Skin of body (tissue), 2 donors: Measurements from ENCODE around the gene CPAMD8. TPM values are rescaled to one million over a fixed set of nuclear protein-coding genes. Genes with fewer than 3 reads are reported as not detected.
"Not testable (repeated sequence)": the region's sequence is repeated elsewhere in the genome, so short reads cannot be mapped to it uniquely, and the experiment has no call there.

Experiments used
- DNase-seq: peaks from one replicate; lab custom pipeline; 2025; lab: John Stamatoyannopoulos, UW
- total RNA-seq: library from RNA; depleted of rRNA; stranded (reverse); fragments of >200 nt; gene quantifications from one replicate; pipeline ENCODE4 v1.2.3, GENCODE V29; 2014

CPAMD8 gene
- total RNA-seq, 1 donor from 2014 or later = 4.0 TPM

DNA sequence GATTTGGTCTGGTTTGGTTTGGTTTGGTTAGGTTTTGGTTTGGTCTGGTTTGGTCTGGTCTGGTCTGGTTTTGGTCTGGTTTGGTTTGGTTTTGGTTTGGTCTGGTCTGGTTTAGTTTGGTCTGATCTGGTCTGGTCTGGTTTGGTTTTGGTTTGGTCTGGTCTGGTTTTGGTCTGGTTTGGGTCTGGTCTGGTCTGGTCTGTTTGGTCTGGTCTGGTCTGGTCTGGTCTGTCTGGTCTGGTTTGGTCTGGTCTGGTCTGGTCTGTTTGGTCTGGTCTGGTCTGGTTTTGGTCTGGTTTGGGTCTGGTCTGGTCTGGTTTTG lies 151.7 kb downstream of the CPAMD8 start:
- not testable (repeated sequence) for DNase-seq

DNA sequence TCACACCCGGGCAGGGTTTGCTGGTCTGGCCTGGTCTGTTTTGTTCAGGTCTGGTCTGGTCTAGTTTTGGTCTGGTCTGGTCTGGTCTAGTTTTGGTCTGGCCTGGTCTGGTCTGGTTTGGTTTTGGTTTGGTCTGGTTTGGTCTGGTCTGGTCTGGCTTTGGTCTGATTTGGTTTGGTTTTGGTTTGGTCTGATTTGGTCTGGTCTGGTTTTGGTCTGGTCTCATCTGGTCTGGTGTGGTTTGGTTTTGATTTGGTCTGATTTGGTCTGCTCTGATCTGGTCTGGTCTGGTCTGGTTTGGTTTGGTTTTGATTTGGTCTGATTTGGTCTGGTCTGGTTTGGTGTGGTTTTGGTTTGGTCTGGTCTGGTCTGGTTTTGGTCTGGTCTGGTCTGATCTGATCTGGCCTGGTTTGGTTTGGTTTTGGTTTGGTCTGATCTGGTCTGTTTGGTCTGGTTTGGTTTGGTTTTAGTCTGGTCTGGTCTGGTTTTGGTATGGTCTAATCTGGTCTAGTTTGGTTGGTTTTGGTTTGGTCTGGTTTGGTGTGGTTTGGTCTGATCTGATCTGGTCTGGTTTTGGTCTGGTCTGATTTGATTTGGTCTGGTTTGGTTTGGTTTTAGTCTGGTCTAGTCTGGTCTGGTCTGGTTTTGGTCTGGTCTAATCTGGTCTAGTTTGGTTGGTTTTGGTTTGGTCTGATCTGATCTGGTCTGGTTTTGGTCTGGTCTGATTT lies 152.2 kb downstream of the CPAMD8 start:
- no peak for DNase-seq

DNA sequence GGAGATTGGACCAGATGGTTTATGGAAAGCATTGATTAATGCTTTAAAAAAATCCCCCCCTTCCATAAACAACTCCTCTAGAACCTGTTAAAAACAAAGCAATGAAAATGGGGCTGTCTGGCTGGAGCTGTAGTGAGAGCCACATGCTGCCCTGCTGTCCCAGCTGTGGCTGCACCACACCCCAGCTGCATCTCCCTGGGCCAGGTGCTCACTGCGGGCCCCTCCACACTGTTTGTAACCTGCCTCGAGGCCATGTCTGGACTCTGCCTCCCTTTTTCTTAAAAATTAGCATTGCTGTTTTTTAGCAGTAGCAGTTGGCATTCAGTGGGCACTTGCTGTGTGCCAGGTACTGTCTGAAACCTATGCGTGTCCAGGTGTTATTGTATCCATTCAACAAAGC lies 153.0 kb downstream of the CPAMD8 start:
- no peak for DNase-seq

DNA sequence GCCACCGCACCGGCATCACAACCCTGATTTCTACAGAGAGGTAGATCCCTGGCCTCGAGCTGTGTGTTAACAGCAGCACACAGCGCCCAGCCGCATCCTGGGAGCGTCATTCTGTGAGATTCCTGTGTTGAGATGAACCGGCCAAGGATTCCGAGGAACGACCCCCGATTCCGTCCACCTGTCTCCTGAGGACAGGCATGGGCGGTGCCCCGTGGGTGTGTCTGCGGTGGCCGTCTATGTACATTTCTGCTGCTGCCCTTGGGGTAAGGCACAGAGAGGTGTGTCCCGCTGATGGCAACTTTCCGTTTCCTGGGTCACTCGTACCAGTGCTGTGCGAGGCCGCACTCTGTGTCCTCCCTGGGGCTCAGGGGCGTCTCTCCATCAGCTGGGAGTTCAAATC lies 153.9 kb downstream of the CPAMD8 start:
- DNase-seq = no peak

DNA sequence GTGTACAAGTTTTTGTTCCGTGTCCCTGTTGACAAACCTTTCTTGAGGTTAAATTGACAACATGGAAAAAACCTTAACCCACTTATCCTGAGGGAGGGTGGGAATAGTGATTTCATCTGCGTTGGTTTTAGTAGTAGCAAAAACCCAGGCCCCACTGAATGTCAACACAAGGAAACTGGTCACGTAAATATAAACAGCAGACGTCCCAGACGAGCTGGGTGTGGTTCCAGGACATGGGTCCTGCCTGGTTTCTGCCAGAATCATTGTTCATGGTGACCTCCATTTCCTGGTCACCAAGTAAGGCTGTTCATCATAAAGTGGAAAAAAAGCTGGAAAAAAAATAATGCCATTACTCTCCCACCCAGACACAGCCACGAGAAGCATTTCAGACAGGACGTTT lies 154.7 kb downstream of the CPAMD8 start:
- DNase-seq = no peak

DNA sequence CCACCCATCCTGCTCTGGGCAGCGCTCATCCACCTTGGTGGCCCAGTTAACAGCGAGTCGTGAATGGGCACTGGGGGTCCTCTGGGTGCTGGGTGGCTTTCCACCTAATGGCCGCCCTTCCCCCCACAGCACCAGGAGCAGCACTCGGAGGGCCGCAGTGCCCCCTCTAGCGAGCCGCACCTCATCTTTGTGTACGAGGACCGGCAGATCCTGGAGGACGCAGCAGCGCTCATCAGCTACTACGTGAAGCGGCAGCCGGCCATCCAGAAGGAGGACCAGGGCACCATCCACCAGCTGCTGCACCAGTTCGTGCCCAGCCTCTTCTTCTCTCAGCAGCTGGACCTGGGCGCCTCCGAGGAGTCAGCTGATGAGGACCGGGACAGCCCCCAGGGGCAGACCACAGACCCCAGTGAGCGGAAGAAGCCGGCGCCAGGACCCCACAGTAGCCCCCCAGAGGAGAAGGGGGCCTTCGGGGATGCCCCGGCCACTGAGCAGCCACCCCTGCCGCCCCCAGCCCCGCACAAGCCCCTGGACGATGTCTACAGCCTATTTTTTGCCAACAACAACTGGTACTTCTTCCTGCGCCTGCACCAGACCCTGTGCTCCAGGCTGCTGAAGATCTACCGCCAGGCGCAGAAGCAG lies 157.2 kb downstream of the CPAMD8 start:
- DNase-seq = no peak

DNA sequence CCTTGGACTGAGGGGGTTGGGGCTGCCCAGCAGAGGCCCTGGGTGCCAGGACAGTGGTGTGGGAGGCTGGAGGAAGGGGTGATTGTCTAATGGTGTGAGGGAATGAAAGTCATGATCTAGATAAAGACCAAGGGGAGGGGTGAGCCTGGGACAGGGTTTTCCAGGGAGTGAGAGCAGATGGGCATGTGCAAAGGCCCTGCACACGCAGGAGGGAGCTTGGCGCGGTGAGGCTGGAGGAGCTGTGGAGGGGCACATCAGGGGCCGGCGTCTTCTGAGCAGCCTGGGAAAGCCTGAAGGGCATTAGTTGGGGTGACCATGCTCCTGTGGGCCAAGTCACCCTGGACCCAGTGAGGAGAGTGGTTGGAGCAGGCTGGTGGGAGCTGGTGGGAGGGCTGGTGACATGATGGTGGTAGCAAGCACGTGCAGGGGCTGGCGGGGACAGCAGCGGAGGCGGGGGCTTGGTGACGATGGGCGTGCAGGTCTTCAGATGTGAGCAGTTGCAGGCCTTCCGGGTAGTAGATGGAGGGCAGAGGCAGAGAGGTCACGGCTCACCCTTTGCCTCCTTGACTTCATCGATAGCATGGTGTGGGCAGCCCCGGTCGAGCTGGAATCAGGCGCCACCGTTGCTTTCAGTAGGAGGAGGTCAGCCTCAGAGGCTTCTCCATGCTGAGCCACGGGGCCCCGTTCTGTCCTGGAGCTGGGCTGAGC lies 158.0 kb downstream of the CPAMD8 start:
- no peak for DNase-seq

DNA sequence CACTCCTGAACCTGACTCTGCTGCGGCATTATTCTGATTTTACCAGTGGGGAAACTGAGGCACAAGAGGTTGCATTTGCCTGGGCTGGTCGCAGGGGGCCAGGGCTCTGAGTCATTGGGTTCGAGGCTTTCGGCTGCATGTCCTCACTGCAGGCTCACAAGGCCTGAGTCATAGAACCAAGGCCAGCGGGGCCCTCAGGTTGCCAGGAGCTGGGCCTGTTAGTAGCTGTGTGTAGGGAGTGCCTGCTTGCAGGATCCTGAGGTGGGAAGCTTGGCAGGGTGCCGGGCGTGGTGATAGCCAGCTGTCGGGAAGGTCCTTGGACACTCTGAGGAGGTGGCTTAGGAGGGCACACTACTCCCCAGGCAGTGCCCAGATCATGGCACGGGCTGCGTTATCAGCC lies 159.4 kb downstream of the CPAMD8 start:
- DNase-seq = no peak

DNA sequence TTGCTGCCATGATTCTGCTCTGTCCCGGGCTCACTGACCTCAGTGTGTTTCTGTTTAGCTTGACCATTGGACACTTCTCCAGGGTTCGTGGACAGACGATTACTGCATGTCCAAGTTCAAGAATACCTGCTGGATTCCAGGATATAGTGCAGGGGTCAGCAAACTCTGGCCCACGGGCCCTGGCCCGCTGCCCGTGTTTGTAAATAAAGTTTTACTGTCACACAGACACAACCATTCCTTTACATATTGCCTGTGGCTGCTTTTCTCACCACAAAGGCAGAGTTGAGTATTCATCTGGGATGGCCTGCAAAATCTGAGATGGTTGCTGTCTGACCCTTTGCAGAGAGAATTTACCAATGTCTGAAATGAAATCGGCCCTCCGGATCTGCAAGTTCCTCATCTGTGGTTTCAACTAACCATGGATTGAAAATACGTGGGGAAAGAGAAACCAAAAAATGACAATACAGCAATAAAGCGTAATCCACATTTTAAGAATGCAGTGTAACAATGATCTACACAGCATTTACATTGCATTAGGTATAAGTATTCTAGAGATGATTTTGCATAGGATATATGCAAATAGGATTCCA lies 163.7 kb downstream of the CPAMD8 start:
- DNase-seq = no peak

DNA sequence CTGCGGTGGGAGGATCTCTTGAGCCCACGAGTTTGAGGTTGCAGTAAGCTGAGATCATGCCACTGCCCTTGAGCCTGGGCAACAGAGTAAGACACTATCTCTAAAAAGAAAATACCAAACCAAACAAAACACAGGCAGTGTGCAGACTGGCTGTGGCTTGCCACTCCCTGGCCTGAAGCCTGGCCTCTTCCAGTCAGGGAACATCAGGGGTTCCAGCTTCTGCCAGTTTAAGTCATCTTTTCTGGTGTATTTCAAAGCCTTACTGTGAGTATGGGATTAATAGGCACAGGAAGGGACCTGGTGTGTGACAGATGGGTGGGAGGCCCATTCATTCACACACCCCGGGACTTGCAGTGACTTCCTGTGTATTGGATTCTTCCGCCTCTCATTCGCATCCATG lies 164.8 kb downstream of the CPAMD8 start:
- DNase-seq = no peak

DNA sequence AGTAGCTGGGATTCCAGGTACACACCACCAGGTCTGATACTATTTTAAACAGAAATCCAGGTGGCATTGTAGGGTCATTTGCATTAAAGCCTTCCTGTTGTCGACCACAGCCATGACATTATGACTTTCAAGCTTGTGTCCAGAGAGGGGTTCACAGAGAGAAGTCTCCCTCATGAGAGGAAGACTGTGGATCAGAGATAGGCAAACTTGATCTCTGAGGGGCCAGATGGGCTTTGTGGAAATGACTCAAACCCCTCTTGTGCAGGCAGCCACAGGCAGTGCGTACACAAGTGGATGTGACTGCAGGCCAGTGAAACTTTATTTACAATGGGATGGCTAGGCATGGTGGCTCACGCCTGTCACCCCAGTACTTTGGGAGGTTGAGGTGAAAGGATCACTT lies 165.6 kb downstream of the CPAMD8 start:
- no peak for DNase-seq

DNA sequence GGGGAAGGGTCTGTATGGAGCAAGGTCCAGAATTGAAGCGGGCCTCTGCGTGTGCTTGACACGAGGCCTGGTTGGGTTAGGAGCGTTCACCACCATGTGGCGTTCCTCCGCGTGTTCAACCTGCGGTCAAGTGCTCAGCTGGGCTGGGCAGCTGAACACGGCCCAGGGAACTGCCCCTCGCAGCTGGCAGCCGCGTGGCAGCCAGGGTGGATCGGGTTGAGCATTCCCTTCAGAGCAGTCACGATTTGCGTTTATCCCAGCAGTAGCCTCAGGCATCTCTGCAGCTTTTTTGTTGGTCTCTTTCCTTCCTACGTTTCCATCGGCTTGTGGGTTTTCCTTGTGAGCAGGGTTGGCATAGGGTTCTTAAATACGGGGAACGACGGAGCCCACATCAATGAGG lies 166.5 kb downstream of the CPAMD8 start:
- DNase-seq = no peak

DNA sequence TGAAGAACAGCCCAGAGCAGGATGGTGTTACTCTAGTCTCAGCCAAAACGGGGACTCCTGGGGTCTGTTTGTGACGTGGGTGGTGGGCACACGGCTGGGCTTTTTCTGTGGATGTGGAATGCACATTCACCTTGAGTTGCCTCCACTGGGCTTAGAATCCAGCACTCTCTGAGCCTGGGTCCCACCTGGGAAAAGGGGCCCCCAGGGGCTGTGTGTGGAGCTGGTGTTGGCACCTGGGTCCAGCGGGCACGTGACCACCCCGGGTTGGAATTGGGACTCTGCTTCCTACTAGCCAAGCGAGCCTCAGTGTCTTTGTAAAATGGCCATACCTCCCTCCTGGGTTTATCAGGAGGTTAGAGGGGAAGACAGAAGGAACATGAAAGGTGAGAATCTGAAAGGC lies 167.0 kb downstream of the CPAMD8 start:
- no peak for DNase-seq

DNA sequence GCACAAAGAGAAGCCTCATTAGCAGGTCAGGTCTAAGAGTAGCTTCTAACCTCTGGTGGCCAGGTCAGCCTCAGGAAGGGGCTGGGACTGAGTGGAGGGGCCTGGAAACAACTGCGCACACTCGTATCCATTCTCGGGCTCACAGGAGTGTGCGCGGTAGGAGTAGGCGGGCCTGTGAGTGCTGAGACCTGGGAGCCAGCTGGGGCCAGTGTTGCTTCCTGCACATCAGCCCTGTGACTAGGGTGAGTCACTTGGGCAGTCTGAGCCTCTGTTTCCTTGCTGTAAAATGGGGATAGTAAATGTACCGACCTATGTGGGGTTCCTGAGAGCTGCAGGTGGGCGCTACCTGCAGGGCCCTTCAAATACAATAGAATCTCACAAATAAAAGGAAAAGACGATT lies 170.5 kb downstream of the CPAMD8 start:
- DNase-seq = no peak

DNA sequence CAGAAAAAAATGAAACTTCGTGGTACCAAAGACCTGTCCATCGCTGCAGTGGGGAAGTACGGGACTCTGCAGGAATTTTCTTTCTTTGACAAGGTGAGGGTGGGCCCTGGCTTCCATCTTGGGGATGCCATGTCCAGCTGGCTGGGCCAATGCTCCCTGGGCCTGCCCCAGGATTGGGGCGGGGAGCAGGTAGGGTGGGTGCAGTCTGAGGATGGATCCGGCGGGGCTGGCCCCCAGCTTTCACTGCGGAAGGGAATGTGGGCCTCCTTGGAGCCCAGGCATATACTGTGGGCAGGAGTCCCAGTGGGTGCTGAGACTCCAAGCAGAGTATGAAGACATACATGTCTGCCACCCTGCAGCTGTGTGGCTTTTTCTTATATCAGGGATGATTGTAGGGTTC lies 173.5 kb downstream of the CPAMD8 start:
- no peak for DNase-seq

DNA sequence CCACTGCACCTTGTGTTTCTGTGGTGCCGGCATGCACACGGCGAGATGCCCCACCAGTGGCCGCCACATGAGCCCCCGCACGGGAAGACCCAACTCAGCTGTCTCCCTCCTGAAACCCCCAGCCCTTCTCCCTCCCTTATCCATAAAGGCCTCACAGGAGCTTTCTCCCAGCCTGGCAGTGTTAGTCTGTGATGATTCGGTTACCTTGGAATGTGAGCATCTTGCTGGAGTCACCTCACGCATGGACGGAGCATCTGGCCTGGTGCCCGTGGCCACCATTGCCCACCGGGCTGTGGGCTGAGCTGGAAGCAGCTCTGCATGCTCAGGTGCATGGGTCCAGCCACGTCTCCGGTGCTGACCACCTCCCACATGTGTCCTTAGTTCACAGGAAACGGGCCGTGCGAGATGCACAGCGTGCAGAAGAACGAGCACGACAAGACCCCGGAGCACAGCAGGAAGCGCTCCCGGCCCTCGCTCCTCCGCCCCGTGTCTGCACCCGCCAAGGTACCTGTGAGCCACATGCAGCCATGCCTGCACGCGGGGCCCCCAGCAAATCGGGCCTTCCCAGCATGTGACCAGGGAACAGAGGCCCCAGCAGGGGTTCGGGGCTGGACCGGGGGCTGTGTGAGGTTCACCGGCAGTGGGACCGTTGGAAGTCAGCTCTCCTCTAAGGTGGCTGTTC lies 175.4 kb downstream of the CPAMD8 start:
- no peak for DNase-seq

DNA sequence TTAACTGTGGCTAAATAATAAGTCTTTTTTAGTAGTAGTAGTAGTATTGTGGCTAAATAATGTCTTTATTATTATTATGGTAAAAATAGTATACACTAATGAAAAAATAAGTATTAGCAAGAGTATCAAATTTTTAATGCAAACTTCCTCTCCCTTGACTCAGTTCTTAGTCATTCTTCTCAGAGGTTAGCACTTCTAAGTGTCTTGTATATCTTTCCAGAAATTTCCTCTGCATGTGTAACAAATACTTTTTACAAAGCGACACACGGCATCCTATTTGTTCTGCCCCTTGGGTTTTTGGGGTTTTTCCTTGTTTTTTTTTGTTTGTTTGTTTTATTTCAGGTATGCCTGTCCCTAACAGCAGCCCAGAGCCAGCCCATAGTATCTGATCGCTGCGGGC lies 176.5 kb downstream of the CPAMD8 start:
- no peak for DNase-seq

DNA sequence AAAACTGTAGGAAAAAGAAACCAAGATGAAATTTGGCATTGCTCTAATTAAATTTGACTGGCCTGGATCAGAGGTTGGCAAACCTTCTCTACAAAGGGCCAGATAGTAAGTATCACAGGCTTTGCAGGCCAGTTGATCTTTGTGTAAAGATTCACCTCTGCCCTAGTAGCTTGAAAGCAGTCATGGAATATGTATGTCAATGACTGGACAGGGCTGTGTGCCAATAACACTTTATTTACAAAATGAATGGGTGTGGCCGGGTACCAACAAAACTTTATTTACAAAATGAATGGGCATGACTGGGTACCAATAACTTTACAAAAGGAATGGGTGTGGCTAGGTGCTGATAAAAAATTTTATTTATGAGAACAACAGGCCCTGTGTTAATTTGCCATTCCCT lies 177.4 kb downstream of the CPAMD8 start:
- DNase-seq = no peak

DNA sequence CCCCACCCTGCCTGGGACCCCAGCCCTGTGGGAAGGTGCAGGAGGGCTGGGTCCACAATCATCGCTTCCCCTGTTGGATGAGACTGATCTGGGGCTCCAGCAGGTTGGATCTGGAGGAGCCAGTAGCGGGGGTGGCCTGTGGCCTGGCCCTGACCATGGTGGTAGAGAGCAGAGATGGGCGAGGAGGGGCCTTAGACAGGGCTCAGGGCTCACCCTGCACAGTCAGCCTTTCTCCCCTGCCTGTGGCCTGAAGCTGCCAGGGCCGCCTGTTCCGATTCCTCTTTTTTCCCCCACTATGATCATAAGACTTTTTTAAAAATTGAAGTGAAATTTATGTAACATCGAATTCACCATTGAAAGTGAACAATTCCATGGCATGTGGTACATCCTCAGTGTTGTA lies 179.2 kb downstream of the CPAMD8 start:
- no peak for DNase-seq

DNA sequence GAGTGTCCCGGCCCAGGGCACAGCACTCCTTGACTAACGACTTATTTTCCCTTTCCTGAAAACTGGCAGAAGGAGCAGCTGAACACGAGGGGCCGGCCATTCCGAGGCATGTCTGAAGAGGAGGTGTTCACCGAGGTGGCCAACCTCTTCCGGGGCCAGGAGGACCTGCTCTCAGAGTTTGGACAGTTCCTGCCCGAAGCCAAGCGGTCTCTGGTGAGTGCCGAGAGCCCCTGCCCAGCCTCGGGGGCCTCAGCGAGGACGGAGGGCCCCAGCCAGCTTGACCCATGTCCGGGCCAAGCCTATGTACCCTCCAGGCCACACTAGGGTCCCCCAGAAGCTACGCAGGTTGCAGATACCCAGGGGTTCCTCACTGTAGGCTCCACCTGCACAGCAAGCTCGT lies 179.7 kb downstream of the CPAMD8 start:
- DNase-seq = no peak
